LHCN-M2 (cell line): ENCODE data around the gene PDAP1. TPM values are rescaled to one million over a fixed set of nuclear protein-coding genes. Genes with fewer than 3 reads are reported as not detected.
"Not testable (repeated sequence)": the region's sequence is repeated elsewhere in the genome, so short reads cannot be mapped to it uniquely, and the experiment has no call there.

Source experiments
- DNase-seq: peaks from one replicate; pipeline ENCODE4 v3.0.0-alpha.2; 2012; ENCODE audit warnings: low read depth
- total RNA-seq: library from RNA; depleted of rRNA; stranded (reverse); fragments of >200 nt; gene quantifications from 2 replicates; pipeline ENCODE4 v1.2.3, GENCODE V29; 2014; rRNA removed

PDAP1 gene
- total RNA-seq, 1 experiment from 2014 or later, result 233 TPM

DNA sequence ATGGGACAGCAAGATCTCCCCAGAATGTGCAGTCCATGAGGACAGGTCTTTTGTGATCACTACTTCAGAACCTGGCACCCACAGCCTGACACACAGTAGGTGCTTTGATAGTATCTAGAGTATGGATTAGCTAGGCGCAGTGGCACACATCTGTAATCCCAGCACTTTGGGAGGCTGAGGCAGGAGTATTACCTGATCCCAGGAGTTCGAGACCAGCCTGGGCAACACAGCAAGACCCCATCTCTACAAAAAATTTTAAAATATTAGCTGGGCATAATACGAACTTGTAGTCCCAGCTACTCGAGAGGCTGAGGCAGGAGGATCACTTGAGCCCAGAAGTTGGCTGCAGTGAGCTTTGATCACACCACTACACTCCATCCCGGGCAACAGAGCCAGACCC is 56.1 kb downstream of the PDAP1 start:
- no peak for DNase-seq

DNA sequence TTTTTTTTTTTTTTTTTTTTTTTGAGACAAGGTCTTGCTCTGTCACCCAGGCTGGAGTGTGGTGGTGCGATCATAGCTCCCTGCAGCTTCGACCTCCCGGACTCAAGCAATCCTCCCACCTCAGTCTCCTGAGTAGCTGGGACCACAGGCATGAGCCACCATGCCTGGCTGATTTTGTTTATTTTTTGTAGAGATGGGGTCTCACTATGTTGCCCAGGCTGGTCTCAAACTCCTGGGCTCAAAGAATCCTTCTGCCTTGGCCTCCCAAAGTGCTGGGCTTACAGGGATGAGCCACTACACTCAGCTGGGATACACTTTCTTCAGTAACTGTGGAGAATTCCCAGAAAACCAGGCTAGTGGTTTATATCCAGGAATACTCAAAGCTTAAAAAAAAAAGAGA is 57.8 kb downstream of the PDAP1 start:
- DNase-seq, result not testable (repeated sequence)

Other genes starting within 250 kb of the PDAP1 start
- gene KPNA7, start 200.5 kb downstream of the PDAP1 start, total RNA-seq, result not detected in 2 replicates
- not detected in 2 replicates for gene MYH16, start 135.8 kb downstream of the PDAP1 start, total RNA-seq
- 321 and 332 TPM in 2 replicates for gene ARPC1A, start 82.7 kb downstream of the PDAP1 start, total RNA-seq
- 487 and 807 TPM in 2 replicates for gene ARPC1B, start 33.9 kb downstream of the PDAP1 start, total RNA-seq
- gene BUD31, start 372 bp upstream of the PDAP1 start, total RNA-seq, result 128 and 139 TPM in 2 replicates
- gene PTCD1, start 30.2 kb upstream of the PDAP1 start, total RNA-seq, result 15.0 and 19.2 TPM in 2 replicates
- 69.6 and 75.0 TPM in 2 replicates for gene CPSF4, start 30.3 kb upstream of the PDAP1 start, total RNA-seq
- gene ATP5MF, start 57.6 kb upstream of the PDAP1 start, total RNA-seq, result 2,193 and 2,868 TPM in 2 replicates
- 5.1 and 8.4 TPM in 2 replicates for gene ZNF789, start 64.3 kb upstream of the PDAP1 start, total RNA-seq
- 19.0 and 20.7 TPM in 2 replicates for gene ZNF394, start 91.7 kb upstream of the PDAP1 start, total RNA-seq
- 18.7 and 22.6 TPM in 2 replicates for gene ZKSCAN5, start 96.1 kb upstream of the PDAP1 start, total RNA-seq
- 11.4 and 15.0 TPM in 2 replicates for gene FAM200A, start 143.5 kb upstream of the PDAP1 start, total RNA-seq
- gene ZNF655, start 150.0 kb upstream of the PDAP1 start, total RNA-seq, result 87.3 and 98.4 TPM in 2 replicates
- gene TMEM225B, start 189.7 kb upstream of the PDAP1 start, total RNA-seq, result not detected in 2 replicates
- 8.8 and 11.3 TPM in 2 replicates for gene ZSCAN25, start 208.3 kb upstream of the PDAP1 start, total RNA-seq